Activated CD8-positive, alpha-beta T cell treated with anti-CD3 and anti-CD28 coated beads, Interleukin-2, amount 10 ng/mL, durations not matched to agents 7 days and 5 days (primary cell): ENCODE results near the gene FAM53C. TPM values are rescaled to one million over a fixed set of nuclear protein-coding genes. Genes with fewer than 3 reads are reported as not detected.
A peak's percentile ranks its signal among the peaks of the same experiment; 100 is the strongest.
"Not testable (repeated sequence)": the region's sequence is repeated elsewhere in the genome, so short reads cannot be mapped to it uniquely, and the experiment has no call there.

Experiments used
- ATAC-seq: fragments of 150-1000 bp; cut with Tn5 transposase; one replicate; pipeline ENCODE4 v1.10.0; 2021; ENCODE audit warnings: moderate library complexity
- CTCF ChIA-PET: fragments of 350-600 bp; sonication (Branson Sonifier 250); formaldehyde crosslinking; loops from one replicate; lab custom pipeline; 2021; ENCODE audit warnings: antibody characterized with exemption; lab: Charles Lee
- POLR2A ChIA-PET: fragments of 350-600 bp; sonication (Branson Sonifier 250); formaldehyde crosslinking; loops from one replicate; lab custom pipeline; 2021; ENCODE audit warnings: antibody characterized with exemption; lab: Charles Lee
- DNase-seq: peaks from one replicate; pipeline ENCODE4 v3.0.0-alpha.2; 2020
- H3K27ac Mint-ChIP-seq: one replicate; pipeline ENCODE4 v1.8.0; 2021; ENCODE audit warnings: mild to moderate bottlenecking, mixed read lengths
- H3K27me3 Mint-ChIP-seq: one replicate; pipeline ENCODE4 v1.8.0; 2021; ENCODE audit warnings: low read depth, mixed read lengths
- H3K36me3 Mint-ChIP-seq: one replicate; pipeline ENCODE4 v1.8.0; 2021; ENCODE audit warnings: low read depth, mixed read lengths
- H3K4me1 Mint-ChIP-seq: one replicate; pipeline ENCODE4 v1.8.0; 2021; ENCODE audit warnings: low read depth, mixed read lengths
- H3K4me3 Mint-ChIP-seq: one replicate; pipeline ENCODE4 v1.8.0; 2021; ENCODE audit warnings: mild to moderate bottlenecking, mixed read lengths
- H3K9me3 Mint-ChIP-seq: one replicate; pipeline ENCODE4 v1.8.0; 2022; ENCODE audit warnings: mixed read lengths; ENCODE audit not compliant: insufficient read depth
- total RNA-seq, 2 experiments: library from RNA; stranded (reverse); gene quantifications; one replicate each; pipeline ENCODE4 v1.2.3, GENCODE V29; 2021

Gene FAM53C
- total RNA-seq = 10 to 100 TPM; 26.9 to 29.9 TPM

DNA sequence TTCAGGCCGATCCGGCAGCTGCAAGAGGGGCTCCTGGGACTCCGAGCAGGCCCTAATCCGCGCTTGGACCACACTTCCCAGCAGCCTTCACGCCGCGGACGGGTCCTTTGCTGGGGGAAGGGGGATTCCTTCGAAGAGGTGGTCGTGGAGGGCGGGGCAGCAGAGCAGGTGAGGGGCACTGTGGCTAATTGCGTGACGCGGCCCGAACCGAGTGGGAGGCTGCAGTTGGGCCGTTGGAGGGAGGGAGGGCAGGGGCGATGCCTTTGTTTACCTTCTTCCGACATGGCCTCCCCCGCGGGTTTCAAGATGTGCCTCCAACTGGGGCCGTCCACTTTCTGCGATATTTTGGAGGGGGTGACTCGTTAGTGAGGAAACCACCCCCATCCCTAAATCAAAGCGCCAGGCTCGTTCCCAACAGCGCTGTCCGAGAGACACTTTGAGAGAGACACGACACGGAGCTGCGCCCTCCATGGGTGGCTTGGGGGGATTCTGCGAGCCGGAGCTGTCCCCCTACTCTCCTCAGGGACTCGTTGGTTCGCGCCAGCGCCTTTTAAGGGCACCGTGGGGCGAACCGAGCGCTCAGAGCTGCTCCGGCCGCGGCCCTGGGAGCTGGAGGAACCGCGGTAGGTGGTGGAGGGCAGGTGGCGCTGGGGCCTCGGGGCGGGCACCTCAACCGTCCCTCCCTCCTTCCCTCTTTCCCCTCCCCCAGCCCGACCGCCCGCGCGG is at the start of gene FAM53C:
FAM53C (plus strand) TSS at position 582 of the 726 bp plus-strand sequence. CDS start 3,070 bp downstream, outside the sequence.
- Mint-ChIP-seq H3K27ac (peak within 1 kb of the TSS; percentile 100), H3K4me1 (peaks cover 40% of the 10 kb centered on the region), H3K9me3 (no peaks in the 10 kb centered on the region), H3K27me3 (no peaks in the 10 kb centered on the region), H3K36me3 (peaks cover 17% of the 10 kb centered on the region), H3K4me3 (peak within 1 kb of the TSS; percentile 80)
- ChIA-PET CTCF (interaction anchor here (13.0 kb wide), 1 partner anchor 15 kb away, joined by 430 read pairs; the partner anchor contains the start of gene KDM3B), POLR2A (interaction anchor here (0.7 to 5.9 kb wide), 9 partner anchors 9 to 1427 kb away, joined by 3 to 113 read pairs (median 3); partner anchors contain the start of genes ETF1, FAM13B, HSPA9 and KDM3B)
- ATAC-seq = peak; percentile 88
- DNase-seq = peak; percentile 93

DNA sequence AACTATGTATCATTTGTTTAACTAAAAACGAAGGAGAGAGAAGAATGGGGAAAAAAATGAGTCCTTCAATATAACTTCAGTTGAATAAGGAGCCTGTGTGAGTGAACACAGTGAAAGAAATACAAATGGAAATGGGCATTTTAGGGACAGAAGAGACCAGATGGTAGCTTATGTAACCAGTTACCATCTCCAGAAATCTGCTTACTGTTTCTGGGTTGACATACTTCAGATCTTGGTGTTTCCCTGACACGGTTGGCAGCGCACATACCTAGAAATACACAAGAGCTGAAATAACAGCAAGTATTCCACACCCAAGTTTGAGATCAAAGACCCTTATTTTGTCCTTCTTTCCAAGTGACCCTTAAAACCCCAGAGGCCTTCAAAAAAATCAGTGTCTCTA is 48.8 kb upstream of the FAM53C start:
- Mint-ChIP-seq H3K9me3 (no peaks in the 10 kb centered on the region), H3K4me3 (no peak overlapping the region), H3K27ac (no peak overlapping the region), H3K27me3 (no peaks in the 10 kb centered on the region), H3K4me1 (peaks cover 4% of the 10 kb centered on the region), H3K36me3 (peaks cover 31% of the 10 kb centered on the region)
- POLR2A ChIA-PET = no interaction called here
- no peak for DNase-seq
- ATAC-seq = no peak
- CTCF ChIA-PET = interaction anchor here (1.4 kb wide), 1 partner anchor 63 kb away, joined by 4 read pairs; no protein-coding TSS in a partner anchor

DNA sequence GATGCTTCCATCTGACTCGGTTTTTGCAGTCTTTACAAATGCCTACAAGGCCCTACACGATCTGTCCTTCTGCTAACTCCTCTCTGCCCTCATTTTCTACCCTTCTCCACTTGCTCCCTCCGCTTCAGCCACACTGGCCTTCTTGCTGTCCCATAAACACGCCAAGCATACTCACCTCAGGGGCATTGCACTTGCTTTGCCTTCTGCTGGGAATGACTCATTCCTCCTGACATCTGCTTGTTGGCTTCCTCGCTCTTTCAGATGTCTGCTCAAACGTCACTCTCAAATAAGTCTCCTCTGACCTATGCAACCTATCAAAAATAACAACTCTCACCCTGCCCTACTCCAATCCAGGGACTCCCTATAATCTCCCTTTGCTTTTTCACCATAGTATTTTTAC is 34.7 kb upstream of the FAM53C start:
- Mint-ChIP-seq H3K27me3 (no peaks in the 10 kb centered on the region), H3K36me3 (peaks cover 7% of the 10 kb centered on the region), H3K4me3 (no peak overlapping the region), H3K27ac (no peak overlapping the region), H3K9me3 (no peaks in the 10 kb centered on the region), H3K4me1 (no peaks in the 10 kb centered on the region)
- ATAC-seq (no peak), DNase-seq (no peak)
- ChIA-PET CTCF (interaction anchor here (0.8 to 2.4 kb wide), 2 partner anchors 9 to 49 kb away, joined by 4 to 9 read pairs; partner anchors contain the start of gene KDM3B), POLR2A (no interaction called here)

DNA sequence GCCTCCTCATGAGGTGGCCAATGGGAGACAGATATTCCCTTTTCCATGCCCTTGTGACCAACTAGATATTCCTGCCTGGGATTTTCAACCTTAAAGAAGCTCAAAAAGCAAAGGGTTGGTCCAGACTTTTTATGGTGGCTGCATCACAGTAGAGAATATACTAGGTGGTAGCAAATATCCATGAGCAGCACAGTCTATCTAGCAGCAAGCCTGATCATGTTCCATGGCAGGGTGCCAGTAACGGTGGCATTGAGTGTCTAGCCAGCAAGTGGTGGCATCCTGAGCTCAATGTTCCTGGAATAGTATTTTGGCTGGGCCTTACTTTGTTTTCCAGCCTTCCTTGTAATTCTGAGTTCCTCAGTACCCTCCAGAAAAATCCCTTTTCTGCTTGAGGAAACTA is 32.3 kb upstream of the FAM53C start:
- POLR2A ChIA-PET = no interaction called here
- ATAC-seq = no peak
- no peaks in the 10 kb centered on the region for H3K9me3 Mint-ChIP-seq
- no peaks in the 10 kb centered on the region for H3K27me3 Mint-ChIP-seq
- H3K36me3 Mint-ChIP-seq = peaks cover 5% of the 10 kb centered on the region
- no peak overlapping the region for H3K27ac Mint-ChIP-seq
- DNase-seq = no peak
- H3K4me1 Mint-ChIP-seq = no peaks in the 10 kb centered on the region
- H3K4me3 Mint-ChIP-seq = no peak overlapping the region
- CTCF ChIA-PET = interaction anchor here (1.0 to 2.4 kb wide), 3 partner anchors 44 to 81 kb away, joined by 3 to 9 read pairs (median 3); partner anchors contain the start of gene KDM3B

DNA sequence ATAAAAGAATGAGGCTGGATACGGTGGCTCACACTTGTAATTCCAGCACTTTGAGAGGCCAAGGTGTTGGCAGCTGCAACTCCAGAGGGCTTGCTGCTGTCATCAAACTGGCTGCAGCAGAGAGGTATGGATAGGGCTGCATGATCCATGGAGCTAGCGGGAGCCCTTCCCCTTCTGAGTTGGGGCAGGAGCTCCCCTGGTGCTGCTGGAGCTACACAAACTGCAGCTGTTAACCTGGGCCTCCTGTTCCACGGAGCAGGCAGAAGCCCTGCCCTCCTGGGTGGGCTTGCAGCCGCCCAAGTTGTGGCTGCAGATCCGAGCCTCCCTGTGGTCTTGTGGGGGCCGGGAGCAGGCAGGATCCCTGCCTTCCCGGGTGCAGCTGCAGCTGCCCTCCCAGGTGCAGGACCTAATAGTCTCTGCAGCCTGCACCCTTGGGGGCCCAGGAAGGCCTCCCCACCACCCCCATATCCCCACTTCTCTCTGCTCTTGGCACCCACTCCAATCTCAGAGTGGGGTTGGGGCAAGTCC is 22.3 kb upstream of the FAM53C start:
- POLR2A ChIA-PET = no interaction called here
- no peak overlapping the region for H3K27ac Mint-ChIP-seq
- DNase-seq (no peak), ATAC-seq (no peak)
- peaks cover 39% of the 10 kb centered on the region for H3K36me3 Mint-ChIP-seq
- no peaks in the 10 kb centered on the region for H3K27me3 Mint-ChIP-seq
- CTCF ChIA-PET = no interaction called here
- no peaks in the 10 kb centered on the region for H3K9me3 Mint-ChIP-seq
- H3K4me3 Mint-ChIP-seq = no peak overlapping the region
- H3K4me1 Mint-ChIP-seq = no peaks in the 10 kb centered on the region

DNA sequence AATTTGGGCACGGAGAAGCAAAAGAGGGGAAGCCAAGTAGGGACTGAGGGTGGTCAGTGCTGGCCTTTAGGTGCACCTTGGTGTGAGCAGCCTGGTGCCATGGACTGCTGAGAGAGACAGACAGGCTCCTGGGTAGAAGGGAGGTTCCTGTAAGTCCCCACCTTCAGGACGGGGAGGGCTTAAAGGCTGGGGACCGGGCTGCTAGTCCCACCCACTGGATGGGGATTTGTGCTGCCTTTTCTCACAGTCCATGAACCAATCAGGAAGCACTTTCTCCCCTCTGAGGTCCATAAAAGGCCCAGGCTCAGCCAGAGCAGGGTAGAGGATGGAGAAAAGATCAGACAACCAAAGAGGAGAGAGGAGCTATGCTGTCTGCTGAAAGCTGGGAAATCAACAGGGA is 21.7 kb upstream of the FAM53C start:
- H3K27ac Mint-ChIP-seq = no peak overlapping the region
- no peaks in the 10 kb centered on the region for H3K9me3 Mint-ChIP-seq
- ATAC-seq = no peak
- no peak overlapping the region for H3K4me3 Mint-ChIP-seq
- H3K36me3 Mint-ChIP-seq = peaks cover 38% of the 10 kb centered on the region
- CTCF ChIA-PET = no interaction called here
- no peaks in the 10 kb centered on the region for H3K27me3 Mint-ChIP-seq
- H3K4me1 Mint-ChIP-seq = no peaks in the 10 kb centered on the region
- POLR2A ChIA-PET = no interaction called here
- no peak for DNase-seq

DNA sequence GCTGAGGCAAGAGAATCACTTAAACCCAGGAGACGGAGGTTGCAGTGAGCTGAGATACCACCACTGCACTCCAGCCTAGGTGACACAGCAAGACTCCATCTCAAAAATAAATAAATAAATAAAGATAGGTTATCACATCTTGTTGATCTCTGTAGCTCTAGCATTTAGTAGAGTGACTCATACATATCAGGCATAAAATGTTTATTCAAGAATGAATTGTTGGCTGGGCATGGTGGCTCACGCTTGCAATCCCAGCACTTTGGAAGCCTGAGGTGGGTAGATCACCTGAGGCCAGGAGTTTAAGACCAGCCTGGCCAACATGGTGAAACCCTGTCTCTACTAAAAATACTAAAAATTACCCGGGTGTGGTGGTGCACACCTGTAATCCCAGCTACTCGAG is 19.9 kb upstream of the FAM53C start:
- H3K27ac Mint-ChIP-seq, DNase-seq, H3K4me1 Mint-ChIP-seq, H3K27me3 Mint-ChIP-seq, H3K9me3 Mint-ChIP-seq, ATAC-seq, H3K4me3 Mint-ChIP-seq, CTCF ChIA-PET, POLR2A ChIA-PET: not testable (repeated sequence)
- H3K36me3 Mint-ChIP-seq = peaks cover 23% of the 10 kb centered on the region

DNA sequence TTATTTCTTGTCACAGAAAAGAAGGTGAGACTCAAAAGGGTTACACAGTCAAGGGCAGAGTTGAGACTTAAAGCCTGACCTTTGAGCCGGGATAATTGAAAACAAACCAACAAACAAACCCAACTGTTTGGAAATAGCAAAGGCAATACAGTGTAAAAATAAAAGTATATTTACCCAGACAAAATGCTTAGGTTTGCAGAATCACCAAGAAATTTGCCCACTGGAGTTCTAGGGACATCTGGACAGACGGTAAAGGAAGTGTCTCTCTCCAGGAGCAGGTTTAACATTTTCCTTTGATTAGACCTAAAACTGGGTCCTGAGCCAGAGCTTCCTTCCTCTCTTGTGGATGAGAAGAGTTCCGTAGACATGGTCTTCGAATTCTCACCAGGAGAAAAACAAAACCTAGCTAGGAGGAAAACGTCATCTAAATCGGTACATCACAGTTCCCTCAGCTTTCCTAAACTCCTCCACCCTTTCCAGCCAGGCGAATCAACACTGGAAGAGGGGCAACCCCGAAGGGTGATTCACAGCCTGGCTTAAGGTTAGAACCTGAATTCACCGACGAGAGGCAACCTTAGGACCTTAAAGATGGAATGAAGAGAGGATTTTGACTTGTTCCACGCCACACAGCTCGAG is 7.1 kb upstream of the FAM53C start:
- Mint-ChIP-seq H3K9me3 (no peaks in the 10 kb centered on the region), H3K27ac (peak overlapping the region; percentile 86), H3K36me3 (peaks cover 8% of the 10 kb centered on the region), H3K4me1 (peaks cover 27% of the 10 kb centered on the region), H3K4me3 (peak overlapping the region; percentile 78), H3K27me3 (no peaks in the 10 kb centered on the region)
- DNase-seq (no peak), ATAC-seq (no peak)
- CTCF ChIA-PET = interaction anchor here (0.9 to 13.0 kb wide), 7 partner anchors 9 to 294 kb away, joined by 3 to 430 read pairs (median 4); partner anchors contain the start of gene KDM3B
- POLR2A ChIA-PET = interaction anchor here (0.7 to 2.4 kb wide), 5 partner anchors 22 to 153 kb away, joined by 3 to 43 read pairs (median 8); partner anchors contain the start of genes BRD8, KDM3B and KIF20A

DNA sequence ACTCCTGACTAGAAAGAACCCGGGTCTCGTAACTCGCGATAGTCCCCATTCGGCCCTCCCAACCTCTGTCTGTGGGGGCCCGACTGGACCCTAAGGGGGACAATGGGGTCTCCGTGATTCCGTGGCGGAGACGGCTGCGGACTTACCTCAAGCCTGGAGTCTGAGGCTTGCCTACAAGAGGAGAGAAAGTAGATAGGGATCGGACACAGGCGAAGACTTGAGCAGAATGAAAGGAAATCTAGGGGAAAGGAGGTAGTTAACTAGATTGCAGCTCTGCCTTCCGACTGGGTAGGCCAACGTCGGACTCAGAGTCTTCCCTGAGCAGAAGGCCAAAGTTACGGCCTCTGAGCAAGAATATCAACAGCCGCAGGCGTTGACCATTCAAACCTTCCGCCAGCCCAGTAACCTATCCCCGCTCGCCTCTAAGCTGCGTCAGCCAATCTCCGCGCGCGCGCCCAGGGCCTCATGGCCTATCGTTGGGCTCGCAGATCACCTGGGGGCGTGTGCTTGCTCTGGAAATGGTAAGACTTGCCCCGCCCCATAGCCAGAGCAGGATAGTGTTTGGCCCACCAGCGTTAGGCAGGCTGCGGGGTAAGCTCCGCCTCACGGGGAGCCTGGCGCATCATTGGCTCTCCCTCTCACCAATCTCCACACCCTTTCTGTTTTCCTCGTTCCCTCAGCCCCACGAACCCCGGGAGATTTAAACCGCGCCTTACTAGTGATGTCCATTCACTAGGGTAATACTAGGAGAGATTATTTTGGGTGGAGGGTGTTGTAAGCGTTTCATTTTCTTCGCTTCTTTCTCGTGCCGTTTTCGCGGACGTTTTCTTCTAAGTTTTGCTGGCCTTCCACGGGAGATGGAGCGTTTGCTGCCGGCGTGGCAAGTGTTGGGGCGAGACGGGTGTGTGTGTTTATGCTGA is 6.4 kb upstream of the FAM53C start, which contains the start of gene CDC25C:
CDC25C (minus strand) TSS at position 356 of the 920 bp plus-strand sequence. CDS start 624 bp downstream, outside the sequence.
- ChIA-PET POLR2A (interaction anchor here (0.7 to 2.4 kb wide), 9 partner anchors 22 to 212 kb away, joined by 3 to 43 read pairs (median 3); partner anchors contain the start of genes BRD8, EGR1, KDM3B and KIF20A), CTCF (interaction anchor here (0.9 to 13.0 kb wide), 10 partner anchors 9 to 295 kb away, joined by 3 to 430 read pairs (median 4); partner anchors contain the start of gene KDM3B)
- Mint-ChIP-seq H3K27me3 (no peaks in the 10 kb centered on the region), H3K9me3 (no peaks in the 10 kb centered on the region), H3K4me3 (peak within 1 kb of the TSS; percentile 78), H3K36me3 (peaks cover 6% of the 10 kb centered on the region), H3K4me1 (peaks cover 27% of the 10 kb centered on the region), H3K27ac (peak within 1 kb of the TSS; percentile 86)
- DNase-seq (peak; percentile 99), ATAC-seq (peak; percentile 100)

DNA sequence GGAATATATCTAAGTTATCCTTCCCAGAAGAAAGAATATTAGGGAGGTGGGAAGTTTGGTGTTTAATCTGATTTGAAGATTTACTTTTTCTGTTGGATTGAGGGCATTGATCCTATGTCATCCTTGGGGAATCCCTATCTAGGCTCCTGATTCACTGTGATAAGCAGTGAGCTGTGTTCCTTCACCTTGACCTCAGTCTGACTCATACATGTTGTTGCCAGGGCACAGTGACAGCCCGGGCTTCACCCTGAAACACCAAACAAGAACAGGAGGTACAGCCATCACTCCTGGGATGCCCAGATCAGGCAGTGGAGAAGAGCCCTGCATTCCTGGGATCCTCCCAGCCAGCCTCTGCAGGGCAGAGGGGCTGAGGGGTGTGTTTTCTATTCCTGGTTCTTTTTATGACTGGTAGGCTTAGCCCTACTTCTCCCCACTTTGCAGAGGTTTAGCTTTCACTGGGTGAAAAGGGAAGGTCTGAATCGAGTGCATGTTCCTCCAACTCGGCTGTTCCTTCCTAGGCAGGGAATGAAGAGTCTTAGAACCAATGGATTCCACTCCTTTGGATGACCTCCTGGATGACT is 3.1 kb upstream of the FAM53C start:
- Mint-ChIP-seq H3K36me3 (peaks cover 4% of the 10 kb centered on the region), H3K27ac (no peak overlapping the region), H3K4me1 (peaks cover 41% of the 10 kb centered on the region), H3K9me3 (no peaks in the 10 kb centered on the region), H3K27me3 (no peaks in the 10 kb centered on the region), H3K4me3 (no peak overlapping the region)
- DNase-seq (no peak), ATAC-seq (no peak)
- ChIA-PET POLR2A (no interaction called here), CTCF (interaction anchor here (13.0 kb wide), 1 partner anchor 18 kb away, joined by 430 read pairs; the partner anchor contains the start of gene KDM3B)
